IPS-18a (cell line): ENCODE results near the gene SYPL1.

Experiments used
- H3K27ac ChIP-seq: one replicate; pipeline ENCODE4 v1.5.1; 2013; ENCODE audit warnings: low read length
- H3K27me3 ChIP-seq: one replicate; pipeline ENCODE4 v1.6.1; 2013; ENCODE audit warnings: mild to moderate bottlenecking, low read length; ENCODE audit not compliant: control insufficient read depth, insufficient read depth
- H3K36me3 ChIP-seq: one replicate; pipeline ENCODE4 v1.6.1; 2013; ENCODE audit warnings: low read depth, low read length; ENCODE audit not compliant: control insufficient read depth
- H3K4me1 ChIP-seq: one replicate; pipeline ENCODE4 v1.6.1; 2013; ENCODE audit warnings: low read depth, low read length; ENCODE audit not compliant: control insufficient read depth
- H3K4me3 ChIP-seq: one replicate; pipeline ENCODE4 v1.5.1; 2013; ENCODE audit warnings: low read length
- H3K9ac ChIP-seq: one replicate; pipeline ENCODE4 v1.6.1; 2013; ENCODE audit warnings: mild to moderate bottlenecking, low read length, moderate library complexity
- H3K9me3 ChIP-seq: one replicate; pipeline ENCODE4 v1.6.1; 2013; ENCODE audit warnings: low read depth, low read length; ENCODE audit not compliant: control insufficient read depth

The SYPL1 gene

GRCh38 chr7:106119719-106120118, 7.6 kb upstream of the SYPL1 start:
- peaks cover 7% of the 10 kb centered on the region for H3K4me1 ChIP-seq
- H3K4me3 ChIP-seq, result no peak overlapping the region
- no peak overlapping the region for H3K9ac ChIP-seq
- no peaks in the 10 kb centered on the region for H3K36me3 ChIP-seq
- no peaks in the 10 kb centered on the region for H3K9me3 ChIP-seq
- no peaks in the 10 kb centered on the region for H3K27me3 ChIP-seq
- no peak overlapping the region for H3K27ac ChIP-seq

- Histone ChIP-seq H3K4me3 (no peak overlapping the region), H3K9ac (no peak overlapping the region), H3K27ac (no peak overlapping the region), H3K27me3 (no peaks in the 10 kb centered on the region), H3K36me3 (no peaks in the 10 kb centered on the region), H3K4me1 (peaks cover 7% of the 10 kb centered on the region), H3K9me3 (no peaks in the 10 kb centered on the region)
Measured at GRCh38 chr7:106117786-106118544, 5.9 kb upstream of the SYPL1 start.

GRCh38 chr7:106116161-106116704, 4.1 kb upstream of the SYPL1 start:
- Histone ChIP-seq H3K4me1 (peaks cover 8% of the 10 kb centered on the region), H3K36me3 (no peaks in the 10 kb centered on the region), H3K4me3 (no peak overlapping the region), H3K27ac (no peak overlapping the region), H3K9ac (no peak overlapping the region), H3K9me3 (no peaks in the 10 kb centered on the region), H3K27me3 (peaks cover 3% of the 10 kb centered on the region)

DNA sequence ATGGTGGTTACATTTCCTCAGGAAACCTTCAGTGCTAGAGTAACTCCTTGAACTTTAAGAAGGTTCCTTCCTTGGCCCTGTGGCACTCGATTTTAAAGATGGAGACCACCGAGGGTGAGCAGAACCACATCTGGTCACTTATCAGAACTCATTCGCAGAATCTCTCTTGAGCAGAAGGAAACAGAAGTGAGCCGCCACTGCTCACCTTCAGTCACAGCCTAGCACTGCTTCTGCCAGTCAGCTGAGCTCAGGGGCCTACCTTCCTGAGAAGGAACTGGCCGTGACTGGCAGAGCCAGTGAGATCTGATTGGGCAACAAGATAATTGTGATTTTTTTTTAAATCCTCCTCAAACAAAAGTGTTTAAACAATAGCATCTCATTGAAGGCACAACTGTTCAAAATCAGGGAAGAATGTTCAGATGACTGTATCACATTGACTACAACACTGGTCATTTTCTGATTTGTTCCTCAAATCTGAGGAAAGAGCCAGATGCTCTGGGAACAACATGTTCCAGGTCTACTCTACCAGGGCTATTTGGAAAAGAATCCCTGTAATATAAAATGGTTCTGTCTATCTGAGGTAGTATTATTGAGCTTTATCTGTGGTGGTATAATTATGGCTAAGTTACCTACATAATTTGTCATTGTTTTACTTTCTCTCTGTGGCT, 2.7 kb upstream of the SYPL1 start:
- Histone ChIP-seq H3K4me1 (peaks cover 17% of the 10 kb centered on the region), H3K9me3 (no peaks in the 10 kb centered on the region), H3K4me3 (no peak overlapping the region), H3K9ac (no peak overlapping the region), H3K27me3 (peaks cover 13% of the 10 kb centered on the region), H3K27ac (no peak overlapping the region), H3K36me3 (no peaks in the 10 kb centered on the region)

GRCh38 chr7:106112972-106113421, 885 bp upstream of the SYPL1 start:
- Histone ChIP-seq H3K4me3 (peak overlapping the region; percentile 63), H3K9me3 (no peaks in the 10 kb centered on the region), H3K4me1 (peaks cover 25% of the 10 kb centered on the region), H3K9ac (no peak overlapping the region), H3K36me3 (no peaks in the 10 kb centered on the region), H3K27me3 (peaks cover 13% of the 10 kb centered on the region), H3K27ac (no peak overlapping the region)

GRCh38 chr7:106111655-106112117, 426 bp downstream of the SYPL1 start:
- Histone ChIP-seq H3K9me3 (no peaks in the 10 kb centered on the region), H3K27ac (no peak overlapping the region), H3K4me1 (peaks cover 25% of the 10 kb centered on the region), H3K9ac (peak overlapping the region; percentile 71), H3K4me3 (peak overlapping the region; percentile 78), H3K36me3 (no peaks in the 10 kb centered on the region), H3K27me3 (peaks cover 13% of the 10 kb centered on the region)

DNA sequence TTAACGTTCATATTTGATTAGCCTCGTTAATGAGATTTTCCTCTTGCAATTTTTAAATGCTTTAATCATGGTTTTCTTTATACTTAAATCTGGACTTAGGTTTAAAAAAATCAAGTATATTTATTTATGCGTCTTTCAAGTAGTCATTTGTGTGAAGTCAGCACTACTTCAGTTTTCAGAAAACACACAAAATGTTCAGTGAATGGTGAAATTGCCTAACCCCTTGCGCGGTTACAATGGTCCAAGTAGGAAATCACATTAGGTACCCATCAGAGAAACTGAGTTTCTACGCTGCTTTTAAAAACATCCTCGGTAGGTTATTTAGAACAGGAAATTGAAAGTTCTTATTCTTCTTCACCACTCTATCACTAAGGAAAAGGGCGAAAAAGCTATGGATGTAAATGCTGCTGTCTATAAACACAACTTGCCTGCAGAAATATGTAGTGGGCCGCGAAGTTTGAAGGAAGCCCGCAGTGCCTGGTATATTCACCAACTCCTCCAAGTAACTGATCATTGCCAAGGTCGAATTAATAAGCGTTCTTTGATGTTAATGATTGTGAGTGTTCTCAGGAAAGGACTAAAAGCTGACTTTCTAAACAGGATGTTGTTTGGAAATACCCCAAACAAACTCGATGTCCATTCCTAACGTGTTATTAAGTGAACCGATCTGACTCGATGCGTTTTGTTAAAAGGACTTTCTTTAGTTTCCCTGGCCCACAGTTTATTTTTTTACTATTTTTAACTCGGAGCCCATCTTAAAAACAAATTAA, 1.0 kb downstream of the SYPL1 start:
- H3K4me1 ChIP-seq, result peaks cover 25% of the 10 kb centered on the region
- H3K9ac ChIP-seq, result peak overlapping the region; percentile 71
- H3K36me3 ChIP-seq, result no peaks in the 10 kb centered on the region
- H3K27me3 ChIP-seq, result peaks cover 13% of the 10 kb centered on the region
- H3K9me3 ChIP-seq, result no peaks in the 10 kb centered on the region
- H3K4me3 ChIP-seq, result peak overlapping the region; percentile 78
- H3K27ac ChIP-seq, result no peak overlapping the region

DNA sequence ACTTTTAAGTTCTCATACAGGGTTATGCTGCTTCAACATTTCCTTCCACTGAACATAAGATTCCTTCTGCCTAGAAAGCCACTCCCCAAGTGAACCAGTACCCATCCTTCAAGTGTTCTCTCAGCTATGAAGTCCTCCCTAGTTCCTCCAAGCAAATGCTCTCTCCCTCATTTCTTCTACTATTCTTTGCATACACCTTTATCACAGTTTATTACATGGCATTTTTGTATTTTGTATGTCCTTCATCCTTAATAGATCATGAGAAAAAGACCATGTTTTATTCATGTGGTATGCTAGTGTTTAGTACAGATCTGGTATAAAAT, 1.9 kb downstream of the SYPL1 start:
- Histone ChIP-seq H3K4me1 (peaks cover 25% of the 10 kb centered on the region), H3K27ac (no peak overlapping the region), H3K4me3 (peak overlapping the region; percentile 78), H3K27me3 (peaks cover 13% of the 10 kb centered on the region), H3K9me3 (no peaks in the 10 kb centered on the region), H3K9ac (no peak overlapping the region), H3K36me3 (no peaks in the 10 kb centered on the region)

DNA sequence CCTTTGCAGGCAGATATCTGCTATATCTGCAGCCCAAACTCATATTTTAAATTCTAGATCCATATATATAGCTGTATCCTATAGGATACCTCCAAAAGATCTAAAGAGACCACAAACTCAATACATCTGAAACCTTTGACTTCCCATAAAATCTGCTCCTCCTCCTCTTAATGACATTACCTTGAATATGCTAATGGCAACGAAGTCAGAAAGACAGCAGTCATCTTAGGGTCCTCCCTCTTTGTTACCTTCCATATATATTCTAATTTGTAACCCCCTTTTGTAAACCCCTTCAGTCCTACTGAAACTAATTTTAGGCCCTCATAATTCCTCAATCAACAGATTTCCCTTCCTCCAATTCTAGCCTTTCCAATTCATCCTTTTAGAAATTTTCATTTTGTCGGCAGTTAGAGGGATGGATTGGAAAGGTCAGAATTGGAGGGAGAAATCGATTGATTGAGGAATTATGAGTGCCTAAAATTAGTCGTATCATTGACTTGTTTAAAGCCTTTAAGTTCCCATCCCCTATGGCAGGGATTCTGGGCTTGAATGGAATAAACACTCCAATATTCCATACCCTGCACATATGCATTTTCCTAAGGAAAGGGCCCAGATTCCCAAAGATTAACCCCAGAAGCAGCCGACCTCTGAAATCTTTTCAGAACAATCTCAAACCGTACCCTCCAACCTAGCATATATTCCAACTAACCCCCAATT, 2.4 kb downstream of the SYPL1 start:
- H3K4me1 ChIP-seq, result peaks cover 25% of the 10 kb centered on the region
- H3K9me3 ChIP-seq, result no peaks in the 10 kb centered on the region
- H3K9ac ChIP-seq, result no peak overlapping the region
- H3K4me3 ChIP-seq, result peak overlapping the region; percentile 78
- H3K27ac ChIP-seq, result no peak overlapping the region
- no peaks in the 10 kb centered on the region for H3K36me3 ChIP-seq
- peaks cover 13% of the 10 kb centered on the region for H3K27me3 ChIP-seq

- Histone ChIP-seq H3K4me3 (no peak overlapping the region), H3K4me1 (peaks cover 25% of the 10 kb centered on the region), H3K9ac (no peak overlapping the region), H3K36me3 (no peaks in the 10 kb centered on the region), H3K9me3 (no peaks in the 10 kb centered on the region), H3K27ac (no peak overlapping the region), H3K27me3 (peaks cover 13% of the 10 kb centered on the region)
Measured at GRCh38 chr7:106108991-106109390, 3.1 kb downstream of the SYPL1 start.
